Testis (tissue), 2 donors: ENCODE measurements around the gene TMA16.

Source experiments
- CTCF ChIP-seq, 3 experiments: fragments of 450-650 bp in 2 of 3; fragments of 200-600 bp in 1 of 3; sonication (generic) in 1 of 3; IDR thresholded peaks; one replicate each; pipeline ENCODE4 v1.5.1; 2016 to 2019; ENCODE audit warnings: antibody characterized with exemption in 3 of 3, mild to moderate bottlenecking in 2 of 3, moderate library complexity in 1 of 3
- POLR2A ChIP-seq: fragments of 450-650 bp; IDR thresholded peaks from one replicate; pipeline ENCODE4 v1.6.1; 2017; ENCODE audit warnings: antibody characterized with exemption, mild to moderate bottlenecking, moderate library complexity

GRCh38 chr4:163484906-163485305, 9.6 kb upstream of the TMA16 start:
- TF ChIP-seq CTCF (IDR thresholded peaks at IDR 0.05) (peak in 2 of 3 experiments; percentile 24 to 60), POLR2A (no peak)
